SK-N-SH (cell line): Measurements from ENCODE around the gene WDFY1. TPM values are rescaled to one million over a fixed set of nuclear protein-coding genes. Genes with fewer than 3 reads are reported as not detected.
A peak's percentile ranks its signal among the peaks of the same experiment; 100 is the strongest.

Experiments
- CTCF ChIA-PET: fragments of 300-600, 350-600 bp; formaldehyde crosslinking; extraction: SDS; loops from one replicate; lab custom pipeline; 2021; lab: Yijun Ruan, JAX
- POLR2A ChIA-PET: fragments of 350-600 bp; sonication (Branson Sonifier 250); formaldehyde crosslinking; extraction: SDS; loops from one replicate; lab custom pipeline; 2020; ENCODE audit warnings: antibody characterized with exemption, inconsistent platforms; lab: Yijun Ruan, JAX
- DNase-seq: peaks from one replicate; pipeline ENCODE4 v3.0.0; 2012
- H2AFZ ChIP-seq: fragments of 200-600 bp; sonication (generic); 2 replicates; pipeline ENCODE4 v1.8.1; 2016; ENCODE audit warnings: antibody characterized with exemption, mild to moderate bottlenecking, low read depth
- H3F3A ChIP-seq: fragments of 200-600 bp; sonication (generic); replicated peaks from 2 replicates; pipeline ENCODE3; 2016; ENCODE audit warnings: antibody characterized with exemption, mild to moderate bottlenecking; ENCODE audit not compliant: insufficient read depth
- H3K27ac ChIP-seq, 2 experiments: fragments of 200-500 bp in 1 of 2; fragments of 200-600 bp in 1 of 2; sonication (Bioruptor generic) in 1 of 2; sonication (generic), shearing (Covaris generic) in 1 of 2; 2 replicates each; pipeline versions ENCODE4 v1.5.1 to v1.6.1; 2014 to 2016; ENCODE audit warnings: low read depth in 2 of 2, inconsistent platforms in 1 of 2, low read length in 1 of 2, mild to moderate bottlenecking in 1 of 2, mixed read lengths in 1 of 2
- H3K27me3 ChIP-seq: fragments of 200-600 bp; sonication (generic), shearing (Covaris generic); 2 replicates; pipeline ENCODE4 v1.6.1; 2016; ENCODE audit warnings: mixed run types; ENCODE audit not compliant: insufficient read depth
- H3K36me3 ChIP-seq, 2 experiments: fragments of 200-500 bp in 1 of 2; fragments of 200-600 bp in 1 of 2; sonication (Bioruptor generic) in 1 of 2; sonication (generic) in 1 of 2; replicated peaks in 1 of 2; 2 replicates each; pipeline versions ENCODE3 to v1.5.1; 2014 to 2016; ENCODE audit warnings: low read length in 1 of 2, mild to moderate bottlenecking in 1 of 2; ENCODE audit not compliant: insufficient read depth in 2 of 2, control insufficient read depth in 1 of 2
- H3K4me1 ChIP-seq, 2 experiments: fragments of 200-500 bp in 1 of 2; fragments of 200-600 bp in 1 of 2; sonication (Bioruptor generic) in 1 of 2; sonication (generic), shearing (Covaris generic) in 1 of 2; 2 replicates each; pipeline versions ENCODE4 v1.5.1 to v1.6.1; 2014 to 2016; ENCODE audit warnings: low read depth in 1 of 2, low read length in 1 of 2, mixed run types in 1 of 2; ENCODE audit not compliant: insufficient read depth in 2 of 2, control insufficient read depth in 1 of 2
- H3K4me2 ChIP-seq: fragments of 200-600 bp; sonication (generic), shearing (Covaris generic); 2 replicates; pipeline ENCODE4 v1.6.1; 2017; ENCODE audit warnings: mixed run types
- H3K4me3 ChIP-seq, 2 experiments: fragments of 200-500 bp in 1 of 2; fragments of 200-600 bp in 1 of 2; sonication (Bioruptor generic) in 1 of 2; sonication (generic), shearing (Covaris generic) in 1 of 2; 2 replicates each; pipeline versions ENCODE4 v1.5.1 to v1.8.1; 2014 to 2016; ENCODE audit warnings: low read depth in 2 of 2, inconsistent platforms in 1 of 2, low read length in 1 of 2, mild to moderate bottlenecking in 1 of 2, mixed read lengths in 1 of 2, moderate library complexity in 1 of 2
- H3K79me2 ChIP-seq: fragments of 200-600 bp; sonication (generic); 2 replicates; pipeline ENCODE4 v1.8.1; 2017; ENCODE audit warnings: mild to moderate bottlenecking; ENCODE audit not compliant: insufficient read depth
- H3K9ac ChIP-seq: fragments of 200-600 bp; sonication (generic); 2 replicates; pipeline ENCODE4 v1.6.1; 2017; ENCODE audit warnings: mixed run types
- H3K9me2 ChIP-seq: fragments of 200-600 bp; sonication (generic); 2 replicates; pipeline ENCODE4 v1.6.1; 2017; ENCODE audit warnings: mixed run types
- H3K9me3 ChIP-seq: fragments of 200-600 bp; sonication (generic); 2 replicates; pipeline ENCODE4 v1.6.1; 2017; ENCODE audit warnings: mixed run types, mild to moderate bottlenecking, moderate library complexity
- H4K20me1 ChIP-seq: fragments of 200-600 bp; sonication (generic); 2 replicates; pipeline ENCODE4 v1.6.1; 2017; ENCODE audit warnings: mild to moderate bottlenecking, mixed run types; ENCODE audit not compliant: insufficient read depth
- FOSL2 ChIP-seq: IDR thresholded peaks from 2 replicates; pipeline ENCODE4 v1.4.0; 2012; ENCODE audit warnings: low read depth, mild to moderate bottlenecking, moderate library complexity, borderline replicate concordance
- FOXJ3 ChIP-seq: sonication (generic); formaldehyde crosslinking; IDR thresholded peaks from 2 replicates; pipeline ENCODE4 v1.5.1; 2020; ENCODE audit warnings: mild to moderate bottlenecking, missing genetic modification reagents
- FOXM1 ChIP-seq: IDR thresholded peaks from 2 replicates; pipeline ENCODE4 v1.4.0; 2012; ENCODE audit warnings: low read depth, mild to moderate bottlenecking
- MEF2A ChIP-seq: IDR thresholded peaks from 2 replicates; pipeline ENCODE4 v1.4.0; 2012; ENCODE audit warnings: low read depth, borderline replicate concordance
- POLR2AphosphoS5 ChIP-seq: IDR thresholded peaks from 2 replicates; pipeline ENCODE4 v1.6.1; 2012; ENCODE audit warnings: low read depth, low read length
- RAD21 ChIP-seq: IDR thresholded peaks from 2 replicates; pipeline ENCODE4 v1.6.1; 2012; ENCODE audit warnings: mild to moderate bottlenecking, low read length
- RCOR1 ChIP-seq: fragments of 150-350 bp; IDR thresholded peaks from 2 replicates; pipeline ENCODE4 v1.6.1; 2017; ENCODE audit warnings: antibody characterized with exemption, low read length
- RXRA ChIP-seq: IDR thresholded peaks from 2 replicates; pipeline ENCODE4 v1.4.0; 2012; ENCODE audit warnings: low read depth, mild to moderate bottlenecking, borderline replicate concordance
- SMC3 ChIP-seq: IDR thresholded peaks from 2 replicates; pipeline ENCODE4 v1.6.1; 2012; ENCODE audit warnings: low read depth, low read length, improper control_type of control experiment
- TAF1 ChIP-seq: IDR thresholded peaks from 2 replicates; pipeline ENCODE4 v1.6.1; 2012; ENCODE audit warnings: low read depth, mild to moderate bottlenecking, low read length, moderate library complexity, borderline replicate concordance
- TEAD4 ChIP-seq: IDR thresholded peaks from 2 replicates; pipeline ENCODE4 v1.4.0; 2012; ENCODE audit warnings: mild to moderate bottlenecking, borderline replicate concordance; ENCODE audit not compliant: insufficient read depth
- YY1 ChIP-seq: IDR thresholded peaks from 2 replicates; pipeline ENCODE4 v1.4.0; 2012; ENCODE audit warnings: low read depth, mild to moderate bottlenecking
- WGBS: methylation state at CpG from one replicate; pipeline ENCODE4 v1.1.6; 2017; ENCODE audit warnings: low lambda C conversion rate; 5-methylcytosine and 5-hydroxymethylcytosine counted together
- polyA plus RNA-seq, 3 experiments: library from polyadenylated mRNA; depleted of rRNA; stranded (reverse); fragments of >200 nt; gene quantifications; 2 replicates each; pipeline ENCODE4 v1.2.3, GENCODE V29; 2012
- TF ChIP-seq, protein P1 (sequence below): IDR thresholded peaks from 2 replicates; pipeline ENCODE4; 2012
- TF ChIP-seq, protein P2 (sequence below): fragments of 150-350 bp; IDR thresholded peaks from 2 replicates; pipeline ENCODE4 v1.6.1; 2017; ENCODE audit warnings: antibody characterized with exemption, low read length, low read depth, borderline replicate concordance
- TF ChIP-seq, protein P3 (sequence below): IDR thresholded peaks from 2 replicates; pipeline ENCODE4 v1.6.1; 2012; ENCODE audit warnings: mild to moderate bottlenecking, low read depth, low read length, moderate library complexity
- TF ChIP-seq, protein P4 (sequence below): fragments of 200-600 bp; sonication (generic); IDR thresholded peaks from 2 replicates; pipeline ENCODE4 v1.6.1; 2017; ENCODE audit warnings: antibody characterized with exemption, mild to moderate bottlenecking, moderate library complexity
- TF ChIP-seq, protein P5 (sequence below): IDR thresholded peaks from 2 replicates; pipeline ENCODE4 v1.4.0; 2012; ENCODE audit warnings: low read depth
- TF ChIP-seq, protein P6 (sequence below): IDR thresholded peaks from 2 replicates; pipeline ENCODE4 v1.4.0; 2012; ENCODE audit warnings: low read depth, borderline replicate concordance

Gene WDFY1
- polyA plus RNA-seq, 1 of the 3 experiments (the other 2 are of a cell fraction), result 21.7 TPM

DNA sequence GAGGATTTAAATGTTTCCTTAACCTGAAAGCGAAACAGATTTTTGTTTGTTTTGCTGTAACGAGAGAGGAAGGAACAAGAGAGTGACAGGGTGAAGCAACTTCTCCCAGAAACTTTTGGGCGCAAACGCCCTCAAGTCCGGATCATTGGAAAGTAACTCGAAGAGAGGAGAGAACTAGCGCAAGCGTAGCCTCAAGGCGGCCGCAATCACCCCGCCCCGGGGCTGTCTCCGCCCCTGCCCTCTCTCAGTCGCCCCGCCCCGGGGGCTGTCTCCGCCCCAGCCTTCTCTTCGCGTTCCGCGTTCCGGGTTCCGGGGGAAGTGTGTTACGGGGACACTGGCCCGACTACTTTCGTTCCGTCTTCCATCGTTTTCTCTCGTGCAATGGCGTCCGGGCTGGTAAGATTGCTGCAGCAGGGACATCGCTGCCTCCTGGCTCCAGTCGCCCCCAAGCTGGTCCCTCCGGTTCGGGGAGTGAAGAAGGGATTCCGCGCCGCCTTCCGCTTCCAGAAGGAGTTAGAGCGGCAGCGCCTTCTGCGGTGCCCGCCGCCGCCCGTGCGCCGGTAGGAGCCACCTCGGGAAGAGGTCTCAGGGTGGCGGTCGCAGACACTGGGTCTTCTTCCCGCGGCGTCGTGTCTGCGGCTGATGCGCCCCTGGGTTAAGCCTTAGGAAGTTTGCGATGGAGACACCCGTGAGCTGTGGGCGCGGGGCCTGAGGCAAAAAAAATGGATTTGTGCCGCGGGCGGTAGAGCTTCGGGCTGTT is 12.1 kb upstream of the WDFY1 start, which contains the start of gene MRPL44 (continued):
- TF ChIP-seq, protein P1, sequence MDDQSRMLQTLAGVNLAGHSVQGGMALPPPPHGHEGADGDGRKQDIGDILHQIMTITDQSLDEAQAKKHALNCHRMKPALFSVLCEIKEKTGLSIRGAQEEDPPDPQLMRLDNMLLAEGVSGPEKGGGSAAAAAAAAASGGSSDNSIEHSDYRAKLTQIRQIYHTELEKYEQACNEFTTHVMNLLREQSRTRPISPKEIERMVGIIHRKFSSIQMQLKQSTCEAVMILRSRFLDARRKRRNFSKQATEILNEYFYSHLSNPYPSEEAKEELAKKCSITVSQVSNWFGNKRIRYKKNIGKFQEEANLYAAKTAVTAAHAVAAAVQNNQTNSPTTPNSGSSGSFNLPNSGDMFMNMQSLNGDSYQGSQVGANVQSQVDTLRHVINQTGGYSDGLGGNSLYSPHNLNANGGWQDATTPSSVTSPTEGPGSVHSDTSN, result peak; percentile 56
- 0 out of 2 replicates have a peak, but pooled peaks have one; percentile 15 for TF ChIP-seq FOXM1
- TF ChIP-seq TEAD4, result 0 out of 2 replicates have a peak, but pooled peaks have one; percentile 21
- TF ChIP-seq YY1, result peak; percentile 97
- TF ChIP-seq POLR2AphosphoS5, result peak; percentile 95
- TF ChIP-seq RAD21, result no peak
- TF ChIP-seq, protein P2, sequence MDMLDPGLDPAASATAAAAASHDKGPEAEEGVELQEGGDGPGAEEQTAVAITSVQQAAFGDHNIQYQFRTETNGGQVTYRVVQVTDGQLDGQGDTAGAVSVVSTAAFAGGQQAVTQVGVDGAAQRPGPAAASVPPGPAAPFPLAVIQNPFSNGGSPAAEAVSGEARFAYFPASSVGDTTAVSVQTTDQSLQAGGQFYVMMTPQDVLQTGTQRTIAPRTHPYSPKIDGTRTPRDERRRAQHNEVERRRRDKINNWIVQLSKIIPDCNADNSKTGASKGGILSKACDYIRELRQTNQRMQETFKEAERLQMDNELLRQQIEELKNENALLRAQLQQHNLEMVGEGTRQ, result no peak
- no peak for TF ChIP-seq SMC3
- TF ChIP-seq RXRA, result no peak
- TF ChIP-seq TAF1, result peak; percentile 95
- TF ChIP-seq, protein P3, sequence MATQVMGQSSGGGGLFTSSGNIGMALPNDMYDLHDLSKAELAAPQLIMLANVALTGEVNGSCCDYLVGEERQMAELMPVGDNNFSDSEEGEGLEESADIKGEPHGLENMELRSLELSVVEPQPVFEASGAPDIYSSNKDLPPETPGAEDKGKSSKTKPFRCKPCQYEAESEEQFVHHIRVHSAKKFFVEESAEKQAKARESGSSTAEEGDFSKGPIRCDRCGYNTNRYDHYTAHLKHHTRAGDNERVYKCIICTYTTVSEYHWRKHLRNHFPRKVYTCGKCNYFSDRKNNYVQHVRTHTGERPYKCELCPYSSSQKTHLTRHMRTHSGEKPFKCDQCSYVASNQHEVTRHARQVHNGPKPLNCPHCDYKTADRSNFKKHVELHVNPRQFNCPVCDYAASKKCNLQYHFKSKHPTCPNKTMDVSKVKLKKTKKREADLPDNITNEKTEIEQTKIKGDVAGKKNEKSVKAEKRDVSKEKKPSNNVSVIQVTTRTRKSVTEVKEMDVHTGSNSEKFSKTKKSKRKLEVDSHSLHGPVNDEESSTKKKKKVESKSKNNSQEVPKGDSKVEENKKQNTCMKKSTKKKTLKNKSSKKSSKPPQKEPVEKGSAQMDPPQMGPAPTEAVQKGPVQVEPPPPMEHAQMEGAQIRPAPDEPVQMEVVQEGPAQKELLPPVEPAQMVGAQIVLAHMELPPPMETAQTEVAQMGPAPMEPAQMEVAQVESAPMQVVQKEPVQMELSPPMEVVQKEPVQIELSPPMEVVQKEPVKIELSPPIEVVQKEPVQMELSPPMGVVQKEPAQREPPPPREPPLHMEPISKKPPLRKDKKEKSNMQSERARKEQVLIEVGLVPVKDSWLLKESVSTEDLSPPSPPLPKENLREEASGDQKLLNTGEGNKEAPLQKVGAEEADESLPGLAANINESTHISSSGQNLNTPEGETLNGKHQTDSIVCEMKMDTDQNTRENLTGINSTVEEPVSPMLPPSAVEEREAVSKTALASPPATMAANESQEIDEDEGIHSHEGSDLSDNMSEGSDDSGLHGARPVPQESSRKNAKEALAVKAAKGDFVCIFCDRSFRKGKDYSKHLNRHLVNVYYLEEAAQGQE, result peak; percentile 77; the same call in 1 of the 2 replicates
- TF ChIP-seq FOXJ3 (CRISPR knock-in tag), result 0 out of 2 replicates have a peak, but pooled peaks have one; percentile 37
- TF ChIP-seq MEF2A, result no peak; the same call in 1 of the 2 replicates
- TF ChIP-seq RCOR1, result no peak

DNA sequence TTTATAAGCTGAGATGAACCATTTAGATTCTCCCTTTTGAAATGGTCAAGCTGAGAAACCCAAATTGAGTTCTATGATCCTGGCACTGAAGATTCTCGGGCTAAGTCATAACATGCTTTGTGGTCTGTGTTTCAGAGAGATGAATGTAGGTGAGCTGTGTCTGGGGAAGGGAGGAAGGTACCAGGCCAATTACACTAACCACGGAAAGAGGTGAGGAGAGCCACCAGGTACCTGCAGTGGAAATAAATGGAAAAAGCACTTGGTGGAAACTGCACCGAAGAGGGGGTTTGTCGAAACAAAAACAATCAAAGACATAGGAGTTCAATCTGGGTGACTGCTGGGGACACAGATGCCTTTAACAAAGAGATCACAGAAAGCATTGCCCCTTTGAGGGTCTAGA is 11.2 kb upstream of the WDFY1 start:
- CTCF ChIA-PET, result interaction anchor here (2.7 to 3.0 kb wide), 2 partner anchors 13 to 37 kb away, joined by 8 to 16 read pairs; no protein-coding TSS in a partner anchor
- Histone ChIP-seq H3K79me2 (peaks cover 40% of the 10 kb centered on the region), H3K9me2 (no peaks in the 10 kb centered on the region), H3K4me3 (no peak overlapping the region), H2AFZ (0 out of 2 replicates have a peak overlapping the region, but pooled peaks have one; percentile 91), H3K4me1 (peaks cover 4 to 31% of the 10 kb centered on the region in 2 experiments; a peak in 3 of 4 replicates), H3F3A (no peaks in the 10 kb centered on the region), H3K27me3 (no peaks in the 10 kb centered on the region), H3K9me3 (no peaks in the 10 kb centered on the region), H3K27ac (no peak overlapping the region; a peak in 1 of 4 replicates), H4K20me1 (no peaks in the 10 kb centered on the region; the same call in 1 of the 2 replicates), H3K9ac (no peak overlapping the region), H3K36me3 (peaks cover 16 to 21% of the 10 kb centered on the region in 2 experiments), H3K4me2 (peak overlapping the region; percentile 71; the same call in 1 of the 2 replicates)
- no peak for DNase-seq
- TF ChIP-seq, protein P4, sequence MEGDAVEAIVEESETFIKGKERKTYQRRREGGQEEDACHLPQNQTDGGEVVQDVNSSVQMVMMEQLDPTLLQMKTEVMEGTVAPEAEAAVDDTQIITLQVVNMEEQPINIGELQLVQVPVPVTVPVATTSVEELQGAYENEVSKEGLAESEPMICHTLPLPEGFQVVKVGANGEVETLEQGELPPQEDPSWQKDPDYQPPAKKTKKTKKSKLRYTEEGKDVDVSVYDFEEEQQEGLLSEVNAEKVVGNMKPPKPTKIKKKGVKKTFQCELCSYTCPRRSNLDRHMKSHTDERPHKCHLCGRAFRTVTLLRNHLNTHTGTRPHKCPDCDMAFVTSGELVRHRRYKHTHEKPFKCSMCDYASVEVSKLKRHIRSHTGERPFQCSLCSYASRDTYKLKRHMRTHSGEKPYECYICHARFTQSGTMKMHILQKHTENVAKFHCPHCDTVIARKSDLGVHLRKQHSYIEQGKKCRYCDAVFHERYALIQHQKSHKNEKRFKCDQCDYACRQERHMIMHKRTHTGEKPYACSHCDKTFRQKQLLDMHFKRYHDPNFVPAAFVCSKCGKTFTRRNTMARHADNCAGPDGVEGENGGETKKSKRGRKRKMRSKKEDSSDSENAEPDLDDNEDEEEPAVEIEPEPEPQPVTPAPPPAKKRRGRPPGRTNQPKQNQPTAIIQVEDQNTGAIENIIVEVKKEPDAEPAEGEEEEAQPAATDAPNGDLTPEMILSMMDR, result no peak
- TF ChIP-seq, protein P5, sequence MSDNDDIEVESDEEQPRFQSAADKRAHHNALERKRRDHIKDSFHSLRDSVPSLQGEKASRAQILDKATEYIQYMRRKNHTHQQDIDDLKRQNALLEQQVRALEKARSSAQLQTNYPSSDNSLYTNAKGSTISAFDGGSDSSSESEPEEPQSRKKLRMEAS, result no peak
- no peak for TF ChIP-seq FOSL2
- TF ChIP-seq, protein P6, sequence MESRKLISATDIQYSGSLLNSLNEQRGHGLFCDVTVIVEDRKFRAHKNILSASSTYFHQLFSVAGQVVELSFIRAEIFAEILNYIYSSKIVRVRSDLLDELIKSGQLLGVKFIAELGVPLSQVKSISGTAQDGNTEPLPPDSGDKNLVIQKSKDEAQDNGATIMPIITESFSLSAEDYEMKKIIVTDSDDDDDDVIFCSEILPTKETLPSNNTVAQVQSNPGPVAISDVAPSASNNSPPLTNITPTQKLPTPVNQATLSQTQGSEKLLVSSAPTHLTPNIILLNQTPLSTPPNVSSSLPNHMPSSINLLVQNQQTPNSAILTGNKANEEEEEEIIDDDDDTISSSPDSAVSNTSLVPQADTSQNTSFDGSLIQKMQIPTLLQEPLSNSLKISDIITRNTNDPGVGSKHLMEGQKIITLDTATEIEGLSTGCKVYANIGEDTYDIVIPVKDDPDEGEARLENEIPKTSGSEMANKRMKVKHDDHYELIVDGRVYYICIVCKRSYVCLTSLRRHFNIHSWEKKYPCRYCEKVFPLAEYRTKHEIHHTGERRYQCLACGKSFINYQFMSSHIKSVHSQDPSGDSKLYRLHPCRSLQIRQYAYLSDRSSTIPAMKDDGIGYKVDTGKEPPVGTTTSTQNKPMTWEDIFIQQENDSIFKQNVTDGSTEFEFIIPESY, result no peak
- TF ChIP-seq RXRA, result no peak
- TF ChIP-seq, protein P2, result no peak
- POLR2A ChIA-PET, result no interaction called here
- WGBS, result 94% methylated on average over 4 of the region's 4 CpGs
